ENCODE measurements around the gene LYPLA2.
A peak's percentile ranks its signal among the peaks of the same experiment; 100 is the strongest.

- TF ChIP-seq CTCF (IDR thresholded peaks at IDR 0.05; ENCODE audit: low read depth, low read length, missing input control) (peak; percentile 17), RAD21 (IDR thresholded peaks at IDR 0.05) (peak; percentile 55 to 59)
Measured at GRCh38 chr1:23796466-23797271, 5.7 kb downstream of the LYPLA2 start.

Data from liver (tissue), 3 donors.